Measurements from ENCODE around the gene PFN1.

Gene PFN1

DNA sequence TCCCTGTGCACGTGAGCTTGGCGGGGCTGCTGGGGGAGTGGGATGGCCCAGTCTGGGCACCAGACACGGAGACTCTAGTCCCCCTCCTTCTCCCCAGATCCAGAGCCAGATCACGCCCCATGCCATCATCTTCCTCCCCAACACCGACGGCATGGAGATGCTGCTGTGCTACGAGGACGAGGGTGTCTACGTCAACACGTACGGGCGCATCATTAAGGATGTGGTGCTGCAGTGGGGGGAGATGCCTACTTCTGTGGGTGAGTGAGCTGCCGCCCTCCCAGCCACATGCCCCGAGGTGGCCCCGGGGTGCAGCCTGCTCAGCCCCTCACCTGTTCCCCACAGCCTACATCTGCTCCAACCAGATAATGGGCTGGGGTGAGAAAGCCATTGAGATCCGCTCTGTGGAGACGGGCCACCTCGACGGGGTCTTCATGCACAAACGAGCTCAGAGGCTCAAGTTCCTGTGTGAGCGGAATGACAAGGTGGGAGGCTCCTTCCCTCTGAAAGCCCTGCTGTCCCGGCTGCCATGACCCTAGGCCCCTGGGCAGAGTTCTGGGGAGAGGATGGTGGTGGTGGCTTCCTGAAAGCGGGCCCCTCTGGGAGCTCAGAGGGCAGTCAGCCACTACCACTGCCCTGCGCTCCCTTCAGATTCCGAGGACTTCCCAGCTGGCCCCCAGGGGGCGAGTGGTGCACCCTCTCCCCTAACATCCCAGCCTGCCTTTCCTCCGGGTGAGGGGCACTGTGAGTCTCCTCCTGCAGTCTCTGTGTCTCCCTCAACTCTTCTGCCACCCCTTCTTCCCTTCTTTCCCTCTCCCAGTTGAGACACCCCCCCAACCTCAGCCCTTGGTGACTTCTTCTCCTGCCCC lies 51.8 kb downstream of the PFN1 start:
- DNase-seq (ENCODE audit: low spot score) = no peak

DNA sequence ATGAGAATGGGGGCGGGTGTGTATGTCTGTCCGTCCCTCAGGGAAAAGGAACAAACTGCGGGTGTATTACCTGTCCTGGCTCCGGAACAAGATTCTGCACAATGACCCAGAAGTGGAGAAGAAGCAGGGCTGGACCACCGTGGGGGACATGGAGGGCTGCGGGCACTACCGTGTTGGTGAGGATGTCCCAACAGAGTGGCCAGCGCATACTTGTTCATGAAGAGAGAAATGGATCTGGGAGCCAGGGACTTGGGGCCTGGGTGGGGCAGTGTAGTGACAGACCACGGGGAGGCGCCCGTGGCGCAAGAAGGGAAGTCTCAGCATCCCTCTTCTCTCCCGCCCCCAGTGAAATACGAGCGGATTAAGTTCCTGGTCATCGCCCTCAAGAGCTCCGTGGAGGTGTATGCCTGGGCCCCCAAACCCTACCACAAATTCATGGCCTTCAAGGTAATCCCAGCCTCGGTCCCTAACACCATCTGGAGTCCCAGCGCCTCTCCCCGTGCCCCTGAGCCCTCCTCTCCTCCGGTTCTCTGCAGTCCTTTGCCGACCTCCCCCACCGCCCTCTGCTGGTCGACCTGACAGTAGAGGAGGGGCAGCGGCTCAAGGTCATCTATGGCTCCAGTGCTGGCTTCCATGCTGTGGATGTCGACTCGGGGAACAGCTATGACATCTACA lies 52.5 kb downstream of the PFN1 start:
- no peak for DNase-seq (ENCODE audit: low spot score)

Measured in hematopoietic multipotent progenitor cell treated with erythropoietin and hydrocortisone succinate and interleukin-3 and kit ligand, for 15 days (in vitro differentiated cells).